Spleen (tissue), 11 donors: Measurements from ENCODE around the gene HLCS. TPM values are rescaled to one million over a fixed set of nuclear protein-coding genes. Genes with fewer than 3 reads are reported as not detected.
A peak's percentile ranks its signal among the peaks of the same experiment; 100 is the strongest.

Source experiments
- DNase-seq: peaks from one replicate; pipeline ENCODE4 v3.0.0-alpha.2; 2020
- H3K27ac ChIP-seq, 8 donors: fragments of 200-600 bp; sonication (generic) in 7 of 8; 1 replicate in 4 of 8; 2 replicates in 4 of 8; pipeline versions ENCODE4 v1.5.0 to v1.8.0; 2016 to 2021; ENCODE audit warnings: inconsistent platforms in 4 of 8, mild to moderate bottlenecking in 4 of 8, moderate library complexity in 1 of 8
- H3K27me3 ChIP-seq, 7 donors: fragments of 200-600 bp; sonication (generic) in 6 of 7; replicated peaks in 1 of 7; 1 replicate in 4 of 7; 2 replicates in 3 of 7; pipeline versions ENCODE4 v1.5.0 to v1.8.0; 2016 to 2021; ENCODE audit warnings: inconsistent platforms in 3 of 7, mild to moderate bottlenecking in 1 of 7
- H3K36me3 ChIP-seq, 6 donors: fragments of 200-600 bp; sonication (generic) in 5 of 6; 1 replicate in 4 of 6; 2 replicates in 2 of 6; pipeline versions ENCODE4 v1.5.0 to v1.8.0; 2016 to 2021; ENCODE audit warnings: inconsistent platforms in 2 of 6
- H3K4me1 ChIP-seq, 6 donors: fragments of 200-600 bp; sonication (generic) in 5 of 6; 1 replicate in 3 of 6; 2 replicates in 3 of 6; pipeline versions ENCODE4 v1.5.0 to v1.8.0; 2016 to 2021; ENCODE audit warnings: inconsistent platforms in 3 of 6
- H3K4me3 ChIP-seq, 8 donors: fragments of 200-600 bp; sonication (generic) in 7 of 8; 1 replicate in 4 of 8; 2 replicates in 4 of 8; pipeline versions ENCODE4 v1.5.0 to v1.8.0; 2016 to 2021; ENCODE audit warnings: inconsistent platforms in 4 of 8, mild to moderate bottlenecking in 4 of 8, moderate library complexity in 2 of 8
- H3K9me3 ChIP-seq, 8 donors: fragments of 200-600 bp; sonication (generic) in 7 of 8; 1 replicate in 4 of 8; 2 replicates in 4 of 8; pipeline versions ENCODE4 v1.5.0 to v1.8.0; 2016 to 2021; ENCODE audit warnings: inconsistent platforms in 4 of 8
- POLR2A ChIP-seq, 3 donors: fragments of 450-650 bp; IDR thresholded peaks; one replicate each; pipeline ENCODE4 v1.5.1; 2017; ENCODE audit warnings: antibody characterized with exemption in 3 of 3, mild to moderate bottlenecking in 1 of 3
- POLR2AphosphoS5 ChIP-seq, 3 donors: sonication (generic); formaldehyde crosslinking; IDR thresholded peaks; one replicate each; pipeline ENCODE4 v1.5.1; 2017; ENCODE audit warnings: antibody characterized with exemption in 3 of 3
- WGBS, 5 donors: extraction: QIAGEN DNeasy Blood & Tissue Kit in 3 of 5; methylation state at CpG; one replicate each; pipeline versions ENCODE4 v1.1.5 to v1.1.7; 2013 to 2018; 5-methylcytosine and 5-hydroxymethylcytosine counted together
- intact Hi-C: fragments of 100-400 bp; cut with DNase I; formaldehyde crosslinking; loops from one replicate; pipeline ENCODE4 v1.15.0; 2023; ENCODE audit warnings: low total_unique reads
- polyA plus RNA-seq, 3 donors: library from polyadenylated mRNA; stranded (reverse); fragments of 200-250 nt; gene quantifications; one replicate each; pipeline ENCODE4 v1.2.1, GENCODE V29; 2013
- total RNA-seq, 7 donors: library from RNA; depleted of rRNA in 3 of 7; stranded (reverse); fragments of >200 nt in 3 of 7; fragmentation: NEBNext Ultra II Directional in 4 of 7; extraction: Animal tissue kit (Norgen Biotek cat#: 25700) in 4 of 7; gene quantifications; one replicate each; pipeline versions ENCODE4 v1.1.0 to v1.2.1, GENCODE V29; 2016 to 2021
- TF ChIP-seq, protein P1 (sequence below), 11 experiments: fragments of 200-600 bp in 7 of 11; fragments of 450-650 bp in 4 of 11; sonication (generic) in 4 of 11; IDR thresholded peaks in 8 of 11; conservative IDR thresholded peaks in 3 of 11; 1 replicate in 7 of 11; 2 replicates in 4 of 11; pipeline versions ENCODE4 v1.4.0 to v1.8.0; 2016 to 2021; ENCODE audit warnings: antibody characterized with exemption in 11 of 11, inconsistent platforms in 4 of 11, mild to moderate bottlenecking in 1 of 11
- donor health status: healthy with polysubstance abuse.
- donor health status: DM: no; HTN: no; CAD: no; lungs with moderate emphysema.
- donor health status: DM: no; HTN: no; CAD: no.
- donor health status: Bipolar disorder and iron deficiency.
- donor health status: healthy.
- donor health status: DM: no; HTN: no; CAD: no.
- donor health status: DM: yes; HTN: yes; CAD: no.

Gene HLCS
- total and polyA plus RNA-seq, 10 donors: 1.7 to 22.8 (median 16.3) TPM

DNA sequence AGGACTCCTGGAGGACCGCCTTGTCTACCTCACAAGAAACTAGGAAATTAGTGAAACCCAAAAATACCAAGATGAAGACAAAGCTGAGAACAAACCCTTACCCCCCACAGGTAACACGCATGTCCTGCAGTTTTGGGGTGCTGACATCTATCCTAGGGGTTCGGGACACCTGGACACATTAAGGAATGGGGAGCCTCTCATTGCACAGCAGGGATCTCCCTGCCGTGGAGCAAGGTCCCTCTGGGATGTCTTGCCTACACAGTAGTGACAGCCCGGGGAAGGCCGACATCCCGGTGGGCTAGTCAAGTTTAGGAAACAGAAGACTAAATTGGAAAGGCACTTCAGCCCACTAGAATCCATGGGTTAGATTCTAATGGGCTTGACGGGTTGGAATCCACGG, 223.0 kb downstream of the HLCS start:
- Histone ChIP-seq H3K4me1 (peaks cover 3 to 24% (median 12%) of the 10 kb centered on the region in 6 donors), H3K27ac (no peak overlapping the region), H3K27me3 (peaks cover 0 to 56% (median 14%) of the 10 kb centered on the region in 7 donors), H3K4me3 (no peak overlapping the region), H3K36me3 (no peaks in the 10 kb centered on the region), H3K9me3 (no peaks in the 10 kb centered on the region)
- intact Hi-C loops: no loop called here
- DNase-seq: peak; percentile 20
- 87 to 91% (median 91%) methylated on average over 9 of the region's 9 CpGs for WGBS, 5 donors
- TF ChIP-seq POLR2AphosphoS5 (IDR thresholded peaks at IDR 0.05): no peak
- TF ChIP-seq POLR2A (IDR thresholded peaks at IDR 0.05): no peak
- TF ChIP-seq, protein P1, sequence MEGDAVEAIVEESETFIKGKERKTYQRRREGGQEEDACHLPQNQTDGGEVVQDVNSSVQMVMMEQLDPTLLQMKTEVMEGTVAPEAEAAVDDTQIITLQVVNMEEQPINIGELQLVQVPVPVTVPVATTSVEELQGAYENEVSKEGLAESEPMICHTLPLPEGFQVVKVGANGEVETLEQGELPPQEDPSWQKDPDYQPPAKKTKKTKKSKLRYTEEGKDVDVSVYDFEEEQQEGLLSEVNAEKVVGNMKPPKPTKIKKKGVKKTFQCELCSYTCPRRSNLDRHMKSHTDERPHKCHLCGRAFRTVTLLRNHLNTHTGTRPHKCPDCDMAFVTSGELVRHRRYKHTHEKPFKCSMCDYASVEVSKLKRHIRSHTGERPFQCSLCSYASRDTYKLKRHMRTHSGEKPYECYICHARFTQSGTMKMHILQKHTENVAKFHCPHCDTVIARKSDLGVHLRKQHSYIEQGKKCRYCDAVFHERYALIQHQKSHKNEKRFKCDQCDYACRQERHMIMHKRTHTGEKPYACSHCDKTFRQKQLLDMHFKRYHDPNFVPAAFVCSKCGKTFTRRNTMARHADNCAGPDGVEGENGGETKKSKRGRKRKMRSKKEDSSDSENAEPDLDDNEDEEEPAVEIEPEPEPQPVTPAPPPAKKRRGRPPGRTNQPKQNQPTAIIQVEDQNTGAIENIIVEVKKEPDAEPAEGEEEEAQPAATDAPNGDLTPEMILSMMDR (IDR thresholded peaks at IDR 0.05 in 8 of 11, conservative IDR thresholded peaks at IDR 0.05 in 3 of 11): no peak

DNA sequence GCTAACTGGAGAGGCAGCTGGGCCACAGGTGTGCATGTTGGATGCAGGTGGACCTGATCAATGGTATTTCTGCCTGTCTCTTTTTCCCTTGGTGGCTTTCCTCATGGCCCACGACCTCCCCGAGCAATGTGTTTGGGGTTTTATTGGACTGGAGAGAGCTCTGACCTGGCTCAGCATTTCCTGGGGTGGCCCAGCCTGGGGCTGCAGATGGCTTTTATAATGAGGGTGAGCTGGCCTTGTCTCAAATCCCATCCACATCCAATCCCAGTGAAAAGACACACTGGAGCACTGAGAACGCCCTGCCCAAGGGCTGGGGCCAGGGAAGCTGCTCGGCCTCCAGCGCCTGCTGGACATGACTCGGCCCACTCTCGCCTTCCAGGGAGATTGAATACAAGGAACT, 223.5 kb downstream of the HLCS start:
- Histone ChIP-seq H3K9me3 (no peaks in the 10 kb centered on the region), H3K36me3 (no peaks in the 10 kb centered on the region), H3K27me3 (peaks cover 0 to 55% (median 11%) of the 10 kb centered on the region in 7 donors), H3K27ac (no peak overlapping the region), H3K4me3 (no peak overlapping the region), H3K4me1 (peaks cover under 1 to 20% (median 9%) of the 10 kb centered on the region in 6 donors)
- DNase-seq: peak; percentile 33
- intact Hi-C loops: no loop called here
- TF ChIP-seq, protein P1 (IDR thresholded peaks at IDR 0.05 in 8 of 11, conservative IDR thresholded peaks at IDR 0.05 in 3 of 11): no peak
- 87 to 94% (median 91%) methylated on average over 7 of the region's 7 CpGs for WGBS, 5 donors

DNA sequence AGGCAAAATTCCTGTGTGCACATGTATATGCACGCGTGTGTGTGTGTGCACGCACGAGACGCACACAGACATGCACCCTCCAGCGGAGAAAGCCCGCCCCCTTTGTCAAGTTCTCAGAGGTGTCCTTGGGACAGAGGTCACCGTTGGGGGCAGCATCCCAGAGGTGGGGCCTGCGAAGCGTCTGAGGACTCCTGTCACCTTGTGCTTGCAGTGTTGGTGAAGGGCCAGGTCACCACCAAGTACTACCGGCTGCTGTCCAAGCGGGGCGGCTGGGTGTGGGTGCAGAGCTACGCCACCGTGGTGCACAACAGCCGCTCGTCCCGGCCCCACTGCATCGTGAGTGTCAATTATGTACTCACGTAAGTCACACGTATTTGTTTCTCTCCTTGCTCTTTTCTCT, 225.0 kb downstream of the HLCS start:
- intact Hi-C loops: no loop called here
- DNase-seq: peak; percentile 70

DNA sequence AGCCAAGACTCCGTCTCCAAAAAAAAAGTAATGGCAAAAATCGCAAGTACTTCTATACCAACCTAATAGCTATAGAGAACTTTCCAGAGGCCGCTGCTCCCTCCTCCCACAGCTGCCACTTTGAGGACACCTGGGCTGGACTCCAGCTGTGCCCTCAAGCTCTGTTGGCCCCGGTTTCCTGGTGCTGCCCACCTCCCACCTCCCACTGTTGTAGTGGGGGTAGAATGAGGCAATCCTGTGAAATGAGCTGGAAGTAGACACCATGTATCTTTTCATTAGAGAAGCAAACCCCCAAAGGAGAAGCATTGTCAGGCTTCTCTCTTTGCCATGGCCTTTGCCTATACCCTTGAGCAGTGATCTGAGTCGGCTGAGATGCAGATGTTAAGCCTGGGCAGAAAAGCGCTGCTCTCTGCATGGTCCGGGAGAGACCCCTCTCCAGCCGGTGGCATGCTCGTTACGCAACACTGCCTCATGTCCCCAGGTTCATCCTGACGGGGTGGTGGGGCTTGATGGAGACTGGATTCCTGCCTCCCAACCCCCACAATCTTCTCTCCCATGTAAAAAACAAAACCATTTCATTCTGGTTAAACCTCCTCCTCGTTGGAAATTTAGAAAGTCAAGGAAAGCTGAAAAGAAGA, 227.9 kb downstream of the HLCS start:
- intact Hi-C loops: no loop called here
- Histone ChIP-seq H3K27ac (no peak overlapping the region), H3K27me3 (peaks cover 0 to 55% (median 0%) of the 10 kb centered on the region in 7 donors), H3K9me3 (peaks cover 0 to 8% (median 0%) of the 10 kb centered on the region in 8 donors), H3K4me3 (no peak overlapping the region), H3K4me1 (no peaks in the 10 kb centered on the region), H3K36me3 (no peaks in the 10 kb centered on the region)
- DNase-seq: peak; percentile 32
- TF ChIP-seq POLR2A (IDR thresholded peaks at IDR 0.05) (no peak), POLR2AphosphoS5 (IDR thresholded peaks at IDR 0.05) (no peak)
- TF ChIP-seq, protein P1 (IDR thresholded peaks at IDR 0.05 in 8 of 11, conservative IDR thresholded peaks at IDR 0.05 in 3 of 11): no peak
- WGBS, 5 donors: 68 to 77% (median 71%) methylated on average over 12 of the region's 12 CpGs

More for the DNA sequence above, 225.0 kb downstream of the HLCS start:
- Histone ChIP-seq H3K27ac (no peak overlapping the region), H3K4me1 (peaks cover 0 to 10% (median 4%) of the 10 kb centered on the region in 6 donors), H3K9me3 (no peaks in the 10 kb centered on the region), H3K27me3 (peaks cover 0 to 55% (median 3%) of the 10 kb centered on the region in 7 donors), H3K36me3 (no peaks in the 10 kb centered on the region), H3K4me3 (no peak overlapping the region)
- no peak for TF ChIP-seq POLR2AphosphoS5 (IDR thresholded peaks at IDR 0.05)
- TF ChIP-seq, protein P1 (IDR thresholded peaks at IDR 0.05 in 8 of 11, conservative IDR thresholded peaks at IDR 0.05 in 3 of 11): no peak
- WGBS, 5 donors: 89 to 96% (median 91%) methylated on average over 21 of the region's 21 CpGs
